ENCODE measurements around the gene SOWAHD.

DNA sequence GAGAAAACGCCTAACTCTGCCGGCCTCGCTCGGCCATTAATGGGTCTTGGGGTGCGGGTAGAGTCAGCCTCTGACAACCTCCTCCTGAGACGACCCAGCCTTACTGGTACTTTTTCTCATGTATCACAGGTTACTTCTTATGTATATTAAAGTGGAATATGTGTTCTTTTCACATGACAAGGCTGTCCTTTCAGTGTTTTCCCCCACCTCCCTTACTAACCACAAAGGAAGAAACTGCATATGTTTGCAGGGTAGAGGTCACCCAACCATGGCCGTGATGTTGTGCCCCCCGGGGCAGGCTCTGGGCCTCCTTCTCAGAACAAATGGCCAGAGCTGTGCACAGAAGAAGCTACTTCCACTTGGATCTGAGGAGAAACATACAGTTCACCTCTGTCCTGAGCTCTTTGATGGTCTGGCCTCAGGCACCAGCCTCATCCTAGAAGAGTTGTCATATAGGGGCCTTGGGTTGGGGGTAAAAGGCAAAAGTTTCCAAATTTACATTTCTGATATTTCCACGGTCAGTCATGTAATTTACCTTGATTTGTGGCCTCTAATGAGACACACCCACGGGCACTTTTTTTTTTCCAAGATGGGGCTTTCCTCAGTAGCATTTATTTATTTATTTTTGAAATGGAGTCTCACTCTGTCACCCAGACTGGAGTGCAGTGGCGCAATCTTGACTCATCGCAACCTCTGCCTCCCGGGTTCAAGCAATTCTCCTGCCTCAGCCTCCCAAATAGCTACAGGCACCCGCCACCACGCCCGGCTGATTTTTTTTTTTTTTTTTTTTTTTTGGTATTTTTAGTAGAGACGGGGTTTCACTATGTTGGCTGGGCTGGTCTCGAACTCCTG, 1.9 kb downstream of the SOWAHD start:
- TF ChIP-seq, protein P1, sequence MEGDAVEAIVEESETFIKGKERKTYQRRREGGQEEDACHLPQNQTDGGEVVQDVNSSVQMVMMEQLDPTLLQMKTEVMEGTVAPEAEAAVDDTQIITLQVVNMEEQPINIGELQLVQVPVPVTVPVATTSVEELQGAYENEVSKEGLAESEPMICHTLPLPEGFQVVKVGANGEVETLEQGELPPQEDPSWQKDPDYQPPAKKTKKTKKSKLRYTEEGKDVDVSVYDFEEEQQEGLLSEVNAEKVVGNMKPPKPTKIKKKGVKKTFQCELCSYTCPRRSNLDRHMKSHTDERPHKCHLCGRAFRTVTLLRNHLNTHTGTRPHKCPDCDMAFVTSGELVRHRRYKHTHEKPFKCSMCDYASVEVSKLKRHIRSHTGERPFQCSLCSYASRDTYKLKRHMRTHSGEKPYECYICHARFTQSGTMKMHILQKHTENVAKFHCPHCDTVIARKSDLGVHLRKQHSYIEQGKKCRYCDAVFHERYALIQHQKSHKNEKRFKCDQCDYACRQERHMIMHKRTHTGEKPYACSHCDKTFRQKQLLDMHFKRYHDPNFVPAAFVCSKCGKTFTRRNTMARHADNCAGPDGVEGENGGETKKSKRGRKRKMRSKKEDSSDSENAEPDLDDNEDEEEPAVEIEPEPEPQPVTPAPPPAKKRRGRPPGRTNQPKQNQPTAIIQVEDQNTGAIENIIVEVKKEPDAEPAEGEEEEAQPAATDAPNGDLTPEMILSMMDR (conservative IDR thresholded peaks at IDR 0.05): no peak
- TF ChIP-seq EZH2 (IDR thresholded peaks at IDR 0.05; ENCODE audit: low read depth): no peak

Measured in PC-9 (cell line).